DOHH2 (cell line): Measurements from ENCODE around the gene FNDC5.

Experiments used
- CTCF ChIP-seq: fragments of 200-600 bp; sonication (generic); IDR thresholded peaks from one replicate; pipeline ENCODE4 v1.5.1; 2014; ENCODE audit warnings: antibody characterized with exemption, mild to moderate bottlenecking, low read depth, low read length; ENCODE audit not compliant: poor library complexity, severe bottlenecking
- EZH2phosphoT487 ChIP-seq: fragments of 200-600 bp; sonication (generic); IDR thresholded peaks from 2 replicates; pipeline ENCODE4 v1.6.1; 2017; ENCODE audit warnings: borderline replicate concordance, mild to moderate bottlenecking, antibody characterized with exemption, low read length, moderate library complexity, mixed read lengths

DNA sequence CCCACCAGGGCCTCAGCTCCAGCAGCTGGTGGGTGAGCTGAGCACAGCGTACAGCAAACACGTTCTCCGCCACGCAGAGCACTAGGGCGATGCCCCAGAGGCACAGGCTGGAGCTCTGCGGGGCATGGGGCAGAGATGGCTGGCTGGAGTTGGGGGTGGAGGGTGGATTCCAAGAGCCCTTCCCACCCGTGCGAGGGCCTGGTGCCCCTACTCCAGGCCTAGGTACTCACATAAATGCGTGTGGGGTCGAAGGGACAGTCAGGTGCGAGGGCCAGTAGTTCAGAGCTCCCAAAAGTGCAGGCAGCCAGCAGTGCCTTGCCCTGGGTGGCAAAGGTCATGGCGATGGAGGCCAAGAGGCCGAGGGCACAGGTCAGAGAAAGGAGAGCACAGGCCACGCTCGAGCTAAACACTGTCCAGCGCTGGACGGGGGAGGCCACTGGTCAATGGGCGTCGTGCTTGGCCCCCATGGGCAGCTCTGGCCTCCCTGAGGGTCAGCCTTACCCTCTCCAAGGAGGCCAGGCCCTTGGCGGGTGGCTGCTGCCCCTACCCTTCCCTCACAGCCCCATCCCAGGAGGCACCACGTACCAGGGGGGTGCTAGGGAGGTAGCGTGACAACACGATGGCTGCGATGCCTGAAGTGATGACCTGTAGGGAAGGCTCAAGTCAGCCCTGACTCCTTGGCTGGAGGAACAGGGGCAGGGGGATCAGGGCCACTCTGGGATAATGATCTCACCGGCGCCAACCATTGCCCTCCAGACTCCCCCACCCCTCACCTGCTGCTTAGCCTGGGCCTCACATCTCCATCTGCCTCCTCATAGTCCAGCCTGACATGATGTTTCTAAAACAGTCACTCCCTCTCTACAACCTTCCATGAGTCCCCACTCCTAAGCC lies 24.9 kb upstream of the FNDC5 start:
- no peak for TF ChIP-seq CTCF
- TF ChIP-seq EZH2phosphoT487: no peak
